Measurements from ENCODE around the gene ALAS2.
"Not testable (repeated sequence)": the region's sequence is repeated elsewhere in the genome, so short reads cannot be mapped to it uniquely, and the experiment has no call there.

- not testable (repeated sequence) for TF ChIP-seq CTCF (IDR thresholded peaks at IDR 0.05; ENCODE audit: insufficient read depth, low read depth, low read length); EZH2 (IDR thresholded peaks at IDR 0.05; ENCODE audit: insufficient read depth, low read length)
Observed at GRCh38 chrX:55067180-55067579, 36.4 kb upstream of the ALAS2 start.

Measured in astrocyte (in vitro differentiated cells and primary cell).